Neural cell (in vitro differentiated cells): ENCODE results near the gene URI1. TPM values are rescaled to one million over a fixed set of nuclear protein-coding genes. Genes with fewer than 3 reads are reported as not detected.

Experiments used
- H2AFZ ChIP-seq: fragments of 200-600, 300-800 bp; sonication (generic), shearing (Covaris generic); 2 replicates; pipeline ENCODE4 v1.6.0; 2014; ENCODE audit warnings: low read depth, mild to moderate bottlenecking, antibody characterized with exemption, low read length, moderate library complexity
- H3F3A ChIP-seq: fragments of 200-600 bp; shearing (Covaris generic); 2 replicates; pipeline ENCODE4 v1.6.1; 2016; ENCODE audit warnings: mild to moderate bottlenecking, moderate library complexity, mixed read lengths, antibody characterized with exemption, low read length; ENCODE audit not compliant: insufficient read depth, poor library complexity, severe bottlenecking
- H3K27ac ChIP-seq: fragments of 200-600, 300-800 bp; sonication (generic), shearing (Covaris generic); 2 replicates; pipeline ENCODE4 v1.5.1; 2014; ENCODE audit warnings: mild to moderate bottlenecking, low read length, moderate library complexity
- H3K27me3 ChIP-seq: fragments of 300-800, 200-600 bp; sonication (generic), shearing (Covaris generic); 2 replicates; pipeline ENCODE4 v1.6.0; 2014; ENCODE audit warnings: mild to moderate bottlenecking, low read depth, low read length, moderate library complexity; ENCODE audit not compliant: insufficient read depth
- H3K36me3 ChIP-seq: fragments of 300-800, 200-600 bp; sonication (generic), shearing (Covaris generic); 2 replicates; pipeline ENCODE4 v1.5.1; 2014; ENCODE audit warnings: mild to moderate bottlenecking, antibody characterized with exemption, low read length, moderate library complexity; ENCODE audit not compliant: insufficient read depth
- H3K4me2 ChIP-seq: fragments of 300-800, 200-600 bp; sonication (generic), shearing (Covaris generic); 2 replicates; pipeline ENCODE4 v1.6.0; 2014; ENCODE audit warnings: mild to moderate bottlenecking, low read length
- H3K4me3 ChIP-seq: fragments of 300-800, 200-600 bp; sonication (generic), shearing (Covaris generic); 2 replicates; pipeline ENCODE4 v1.5.1; 2014; ENCODE audit warnings: mild to moderate bottlenecking, low read length, moderate library complexity
- H3K79me2 ChIP-seq: fragments of 200-600 bp; shearing (Covaris generic); replicated peaks from 2 replicates; pipeline ENCODE4 v1.6.0; 2014; ENCODE audit warnings: mild to moderate bottlenecking, low read length, moderate library complexity; ENCODE audit not compliant: insufficient read depth
- H3K9ac ChIP-seq: fragments of 300-800, 200-600 bp; sonication (generic), shearing (Covaris generic); 2 replicates; pipeline ENCODE4 v1.6.1; 2016; ENCODE audit warnings: mild to moderate bottlenecking, low read length, mixed read lengths
- H3K9me2 ChIP-seq: fragments of 200-600 bp; shearing (Covaris generic); 2 replicates; pipeline ENCODE4 v1.6.1; 2016; ENCODE audit warnings: mild to moderate bottlenecking, low read length, mixed read lengths; ENCODE audit not compliant: insufficient read depth
- H3K9me3 ChIP-seq: fragments of 200-600, 300-800 bp; sonication (generic), shearing (Covaris generic); 2 replicates; pipeline ENCODE4 v1.6.1; 2016; ENCODE audit warnings: mild to moderate bottlenecking, mixed run types, low read length, moderate library complexity, mixed read lengths
- H4K20me1 ChIP-seq: fragments of 200-600 bp; shearing (Covaris generic); 2 replicates; pipeline ENCODE4 v1.6.1; 2016; ENCODE audit warnings: mild to moderate bottlenecking, mixed run types; ENCODE audit not compliant: insufficient read depth
- CTCF ChIP-seq: fragments of 450-650 bp; IDR thresholded peaks from 2 replicates; pipeline ENCODE4 v1.5.1; 2014; ENCODE audit warnings: antibody characterized with exemption, mild to moderate bottlenecking, moderate library complexity; ENCODE audit not compliant: poor library complexity, severe bottlenecking
- EP300 ChIP-seq: fragments of 450-650 bp; conservative IDR thresholded peaks from 2 replicates; pipeline ENCODE4 v1.6.1; 2014; ENCODE audit warnings: antibody characterized with exemption, mild to moderate bottlenecking, moderate library complexity; ENCODE audit not compliant: poor library complexity, severe bottlenecking
- EZH2 ChIP-seq: fragments of 200-600, 300-800 bp; shearing (Covaris generic), sonication (generic); IDR thresholded peaks from 2 replicates; pipeline ENCODE4 v1.6.1; 2014; ENCODE audit warnings: antibody characterized with exemption, low read length, borderline replicate concordance, mild to moderate bottlenecking; ENCODE audit not compliant: insufficient read depth, poor library complexity, severe bottlenecking
- MXI1 ChIP-seq: fragments of 450-650 bp; conservative IDR thresholded peaks from 2 replicates; pipeline ENCODE4 v1.6.1; 2014; ENCODE audit warnings: antibody characterized with exemption, mild to moderate bottlenecking; ENCODE audit not compliant: poor library complexity, severe bottlenecking
- POLR2AphosphoS5 ChIP-seq: IDR thresholded peaks from 2 replicates; pipeline ENCODE4 v1.6.1; 2012
- RAD21 ChIP-seq: fragments of 450-650 bp; conservative IDR thresholded peaks from 2 replicates; pipeline ENCODE4 v1.6.1; 2014; ENCODE audit warnings: antibody characterized with exemption, mild to moderate bottlenecking, moderate library complexity
- REST ChIP-seq: IDR thresholded peaks from 2 replicates; pipeline ENCODE4 v1.6.1; 2012; ENCODE audit warnings: borderline replicate concordance
- SMC3 ChIP-seq: fragments of 450-650 bp; conservative IDR thresholded peaks from 2 replicates; pipeline ENCODE4 v1.6.1; 2014; ENCODE audit warnings: antibody characterized with exemption, mild to moderate bottlenecking, moderate library complexity; ENCODE audit not compliant: poor library complexity
- TAF1 ChIP-seq: IDR thresholded peaks from 2 replicates; pipeline ENCODE4 v1.6.1; 2012; ENCODE audit warnings: low read depth
- polyA plus RNA-seq: library from polyadenylated mRNA; depleted of rRNA; stranded (reverse); fragments of >200 nt; gene quantifications from 2 replicates; pipeline ENCODE4 v1.2.3, GENCODE V29; 2014

Gene URI1
- polyA plus RNA-seq, 1 donor from 2014 or later, result 55.4 TPM

- no peaks in the 10 kb centered on the region for H3K9me2 ChIP-seq
- H3K36me3 ChIP-seq, result no peaks in the 10 kb centered on the region
- H3K4me2 ChIP-seq, result no peak overlapping the region
- H2AFZ ChIP-seq, result no peak overlapping the region
- no peak overlapping the region for H3K27ac ChIP-seq
- peaks cover 44% of the 10 kb centered on the region for H3K79me2 ChIP-seq
- no peak overlapping the region for H3K9ac ChIP-seq
- H3F3A ChIP-seq, result no peaks in the 10 kb centered on the region
- H3K27me3 ChIP-seq, result no peaks in the 10 kb centered on the region
- no peak for TF ChIP-seq EP300
- no peak for TF ChIP-seq EZH2
- no peak for TF ChIP-seq MXI1
- H3K9me3 ChIP-seq, result no peaks in the 10 kb centered on the region
- H3K4me3 ChIP-seq, result no peak overlapping the region
- H4K20me1 ChIP-seq, result no peaks in the 10 kb centered on the region
Measured at GRCh38 chr19:29945017-29945416, 3.0 kb downstream of the URI1 start.

GRCh38 chr19:29945433-29945832 lies 3.4 kb downstream of the URI1 start:
- peaks cover 44% of the 10 kb centered on the region for H3K79me2 ChIP-seq
- H3K9ac ChIP-seq, result no peak overlapping the region
- H3K9me2 ChIP-seq, result no peaks in the 10 kb centered on the region
- no peak for TF ChIP-seq RAD21
- TF ChIP-seq REST, result no peak
- no peak for TF ChIP-seq EP300
- no peak for TF ChIP-seq TAF1
- TF ChIP-seq CTCF, result no peak
- no peak for TF ChIP-seq EZH2
- TF ChIP-seq POLR2AphosphoS5, result no peak
- no peak for TF ChIP-seq SMC3
- TF ChIP-seq MXI1, result no peak
- no peak overlapping the region for H3K4me3 ChIP-seq
- H3K27me3 ChIP-seq, result no peaks in the 10 kb centered on the region
- no peaks in the 10 kb centered on the region for H3K9me3 ChIP-seq
- no peak overlapping the region for H3K4me2 ChIP-seq
- no peak overlapping the region for H2AFZ ChIP-seq
- H3F3A ChIP-seq, result no peaks in the 10 kb centered on the region
- no peak overlapping the region for H3K27ac ChIP-seq
- no peaks in the 10 kb centered on the region for H3K36me3 ChIP-seq
- no peaks in the 10 kb centered on the region for H4K20me1 ChIP-seq

- TF ChIP-seq SMC3 (no peak), EZH2 (no peak), MXI1 (no peak), CTCF (no peak), REST (no peak), POLR2AphosphoS5 (no peak), TAF1 (no peak)
- H3K36me3 ChIP-seq, result no peaks in the 10 kb centered on the region
- no peak overlapping the region for H3K4me2 ChIP-seq
- no peaks in the 10 kb centered on the region for H4K20me1 ChIP-seq
- no peaks in the 10 kb centered on the region for H3K9me2 ChIP-seq
- no peak overlapping the region for H3K9ac ChIP-seq
- H3F3A ChIP-seq, result no peaks in the 10 kb centered on the region
- no peak overlapping the region for H3K27ac ChIP-seq
- no peaks in the 10 kb centered on the region for H3K27me3 ChIP-seq
- H3K9me3 ChIP-seq, result no peaks in the 10 kb centered on the region
- no peak overlapping the region for H2AFZ ChIP-seq
- peaks cover 52% of the 10 kb centered on the region for H3K79me2 ChIP-seq
- H3K4me3 ChIP-seq, result no peak overlapping the region
Measured at GRCh38 chr19:29946645-29947044, 4.6 kb downstream of the URI1 start.
